H1 (cell line): ENCODE data around the gene ZFAND6. TPM values are rescaled to one million over a fixed set of nuclear protein-coding genes. Genes with fewer than 3 reads are reported as not detected.

Experiments
- CTCF ChIA-PET: fragments of 300-600 bp; sonication (Branson Sonifier 250); formaldehyde crosslinking; loops from one replicate; lab custom pipeline; 2021; ENCODE audit not compliant: partially characterized antibody; lab: Charles Lee
- POLR2A ChIA-PET: fragments of 300-600 bp; sonication (Branson Sonifier 250); formaldehyde crosslinking; loops from one replicate; lab custom pipeline; 2021; ENCODE audit warnings: inconsistent platforms; ENCODE audit not compliant: partially characterized antibody; lab: Charles Lee
- DNase-seq, 2 experiments: peaks; one replicate each; pipeline versions ENCODE4 v3.0.0 to v3.0.0-alpha.2; 2010 to 2022; ENCODE audit warnings: low spot score in 2 of 2, low read depth in 1 of 2, mixed read lengths in 1 of 2
- FAIRE-seq: peaks from 2 replicates; lab custom pipeline; 2011; peaks lifted over from hg19 to GRCh38; lab: Jason Lieb, UNC
- H2AFZ ChIP-seq: 2 replicates; pipeline ENCODE4 v1.8.1; 2012; ENCODE audit warnings: low read length, inconsistent platforms
- H2AK5ac ChIP-seq: 2 replicates; pipeline ENCODE4 v1.6.1; 2013; ENCODE audit warnings: low read depth, low read length
- H2BK120ac ChIP-seq: replicated peaks from 2 replicates; pipeline ENCODE3; 2013; ENCODE audit warnings: low read depth, low read length, inconsistent platforms
- H2BK12ac ChIP-seq: 2 replicates; pipeline ENCODE4 v1.6.1; 2013; ENCODE audit warnings: low read depth, low read length
- H2BK15ac ChIP-seq: 2 replicates; pipeline ENCODE4 v1.6.1; 2013; ENCODE audit warnings: low read length
- H2BK20ac ChIP-seq: 2 replicates; pipeline ENCODE4 v1.6.1; 2013; ENCODE audit warnings: low read length
- H2BK5ac ChIP-seq: 2 replicates; pipeline ENCODE4 v1.6.1; 2013; ENCODE audit warnings: low read depth, low read length
- H3K14ac ChIP-seq: 2 replicates; pipeline ENCODE4 v1.6.1; 2013; ENCODE audit warnings: inconsistent platforms; ENCODE audit not compliant: insufficient read length
- H3K18ac ChIP-seq: 2 replicates; pipeline ENCODE4 v1.6.1; 2013; ENCODE audit warnings: low read length; ENCODE audit errors: extremely low read depth
- H3K23ac ChIP-seq: 2 replicates; pipeline ENCODE4 v1.6.1; 2013; ENCODE audit warnings: inconsistent platforms; ENCODE audit not compliant: insufficient read length
- H3K23me2 ChIP-seq: 2 replicates; pipeline ENCODE4 v1.6.1; 2013; ENCODE audit warnings: low read depth, low read length
- H3K27ac ChIP-seq: 2 replicates; pipeline ENCODE4 v1.6.1; 2011; ENCODE audit warnings: low read depth, low read length, inconsistent platforms
- H3K27me3 ChIP-seq, 4 experiments: replicated peaks in 1 of 4; 1 replicate in 1 of 4; 2 replicates in 3 of 4; pipeline versions ENCODE4 v1.6.1 to v1.8.1; 2011 to 2013; ENCODE audit warnings: low read length in 3 of 4, mild to moderate bottlenecking in 3 of 4, inconsistent platforms in 2 of 4, mixed read lengths in 2 of 4, moderate library complexity in 1 of 4; ENCODE audit not compliant: control insufficient read depth in 3 of 4, insufficient read depth in 3 of 4; ENCODE audit errors: extremely low read depth in 1 of 4
- H3K36me3 ChIP-seq, 4 experiments: 2 replicates each; pipeline versions ENCODE4 v1.6.1 to v1.8.1; 2011 to 2013; ENCODE audit warnings: mild to moderate bottlenecking in 4 of 4, low read length in 3 of 4, moderate library complexity in 2 of 4, control low read depth in 1 of 4, inconsistent platforms in 1 of 4; ENCODE audit not compliant: insufficient read depth in 4 of 4, control insufficient read depth in 2 of 4
- H3K4ac ChIP-seq: replicated peaks from 2 replicates; pipeline ENCODE3; 2013; ENCODE audit warnings: low read length, low read depth, mixed read lengths, inconsistent platforms; ENCODE audit not compliant: insufficient read length
- H3K4me1 ChIP-seq, 4 experiments: replicated peaks in 1 of 4; 1 replicate in 1 of 4; 2 replicates in 3 of 4; pipeline versions ENCODE4 v1.6.1 to v1.8.1; 2011 to 2013; ENCODE audit warnings: low read length in 3 of 4, inconsistent platforms in 2 of 4, mixed read lengths in 1 of 4; ENCODE audit not compliant: insufficient read depth in 4 of 4, control insufficient read depth in 3 of 4
- H3K4me2 ChIP-seq, 2 experiments: 2 replicates each; pipeline versions ENCODE4 v1.6.1 to v1.8.1; 2011 to 2013; ENCODE audit warnings: low read depth in 2 of 2, low read length in 2 of 2, control low read depth in 1 of 2, inconsistent platforms in 1 of 2, mild to moderate bottlenecking in 1 of 2; ENCODE audit not compliant: insufficient read depth in 1 of 2
- H3K4me3 ChIP-seq, 4 experiments: fragments of 200-600, 300-600 bp in 1 of 4; sonication (generic), shearing (Covaris generic), sonication (Bioruptor Twin) in 1 of 4; 2 replicates each; pipeline versions ENCODE4 v1.5.1 to v1.8.1; 2011 to 2016; ENCODE audit warnings: low read length in 4 of 4, low read depth in 3 of 4, control low read depth in 2 of 4, inconsistent platforms in 2 of 4, mild to moderate bottlenecking in 2 of 4, mixed read lengths in 1 of 4, moderate library complexity in 1 of 4; ENCODE audit not compliant: insufficient read depth in 2 of 4; ENCODE audit errors: extremely low read depth in 1 of 4
- H3K56ac ChIP-seq: replicated peaks from 2 replicates; pipeline ENCODE3; 2013; ENCODE audit warnings: low read depth, mild to moderate bottlenecking, mixed read lengths, low read length, inconsistent platforms; ENCODE audit not compliant: insufficient read length
- H3K79me1 ChIP-seq: 2 replicates; pipeline ENCODE4 v1.6.1; 2013; ENCODE audit warnings: low read depth, low read length, control low read depth
- H3K79me2 ChIP-seq, 2 experiments: 2 replicates each; pipeline versions ENCODE4 v1.6.1 to v1.8.1; 2012 to 2013; ENCODE audit warnings: low read length in 2 of 2, mild to moderate bottlenecking in 2 of 2, inconsistent platforms in 1 of 2; ENCODE audit not compliant: insufficient read depth in 2 of 2, control insufficient read depth in 1 of 2
- H3K9ac ChIP-seq, 4 experiments: replicated peaks in 1 of 4; 1 replicate in 1 of 4; 2 replicates in 3 of 4; pipeline versions ENCODE4 v1.6.1 to v1.8.1; 2011 to 2013; ENCODE audit warnings: low read depth in 3 of 4, low read length in 3 of 4, control low read depth in 2 of 4, mild to moderate bottlenecking in 2 of 4, moderate library complexity in 2 of 4, inconsistent platforms in 1 of 4; ENCODE audit errors: extremely low read depth in 1 of 4
- H3K9me3 ChIP-seq, 2 experiments: 2 replicates each; pipeline versions ENCODE4 v1.6.1 to v1.8.1; 2012 to 2013; ENCODE audit warnings: mild to moderate bottlenecking in 2 of 2, moderate library complexity in 2 of 2, control low read depth in 1 of 2, inconsistent platforms in 1 of 2, low read depth in 1 of 2, low read length in 1 of 2, mixed read lengths in 1 of 2; ENCODE audit not compliant: insufficient read depth in 2 of 2
- H4K20me1 ChIP-seq, 2 experiments: replicated peaks in 1 of 2; 2 replicates each; pipeline versions ENCODE3 to v1.8.1; 2011 to 2013; ENCODE audit warnings: inconsistent platforms in 2 of 2, low read length in 2 of 2, mild to moderate bottlenecking in 1 of 2; ENCODE audit not compliant: insufficient read depth in 2 of 2, control insufficient read depth in 1 of 2
- H4K5ac ChIP-seq: 2 replicates; pipeline ENCODE4 v1.6.1; 2013; ENCODE audit warnings: low read length, low read depth, mixed read lengths, inconsistent platforms; ENCODE audit not compliant: insufficient read length
- H4K8ac ChIP-seq: 2 replicates; pipeline ENCODE4 v1.8.0; 2013; ENCODE audit warnings: mild to moderate bottlenecking, moderate library complexity, low read length, inconsistent platforms; ENCODE audit not compliant: insufficient read depth; ENCODE audit errors: extremely low read depth
- H4K91ac ChIP-seq: replicated peaks from 2 replicates; pipeline ENCODE3; 2013; ENCODE audit warnings: low read length, mixed read lengths, inconsistent platforms; ENCODE audit not compliant: insufficient read length
- EP300 ChIP-seq, 2 experiments: IDR thresholded peaks; 1 replicate in 1 of 2; 2 replicates in 1 of 2; pipeline ENCODE4 v1.6.1; 2011 to 2012; ENCODE audit warnings: low read depth in 2 of 2, low read length in 2 of 2, mild to moderate bottlenecking in 2 of 2, borderline replicate concordance in 1 of 2, inconsistent platforms in 1 of 2, moderate library complexity in 1 of 2
- KDM5A ChIP-seq: fragments of 200-600 bp; IDR thresholded peaks from 2 replicates; pipeline ENCODE4 v1.7.1; 2012; ENCODE audit warnings: mild to moderate bottlenecking, low read length, inconsistent platforms, mixed read lengths
- POLR2AphosphoS5 ChIP-seq: IDR thresholded peaks from 2 replicates; pipeline ENCODE4 v1.6.1; 2011; ENCODE audit warnings: low read depth, low read length
- SRF ChIP-seq: IDR thresholded peaks from 2 replicates; pipeline ENCODE4 v1.6.1; 2011; ENCODE audit warnings: mild to moderate bottlenecking, low read depth, low read length, moderate library complexity
- TAF1 ChIP-seq: IDR thresholded peaks from 2 replicates; pipeline ENCODE4 v1.6.1; 2011; ENCODE audit warnings: mild to moderate bottlenecking, low read depth, low read length
- USF2 ChIP-seq: IDR thresholded peaks from 2 replicates; pipeline ENCODE4 v1.6.1; 2011; ENCODE audit warnings: low read length, improper control_type of control experiment
- WGBS, 2 experiments: shearing (Covaris generic) in 1 of 2; methylation state at CpG; one replicate each; pipeline versions ENCODE4 v1.1.6 to v1.1.7; 2013 to 2015; ENCODE audit warnings: low lambda C conversion rate in 2 of 2, mixed read lengths in 2 of 2, inconsistent platforms in 1 of 2, low coverage in 1 of 2, missing lambda C conversion rate in 1 of 2; ENCODE audit not compliant: insufficient replicate concordance in 2 of 2, insufficient coverage in 1 of 2, insufficient read length in 1 of 2; ENCODE audit errors: extremely low coverage in 1 of 2, missing lambda C conversion rate in 1 of 2; 5-methylcytosine and 5-hydroxymethylcytosine counted together
- polyA plus RNA-seq, 7 experiments: library from polyadenylated mRNA; depleted of rRNA in 3 of 7; stranded (reverse) in 5 of 7; unstranded in 2 of 7; fragments of >200 nt in 5 of 7; fragments of 200-250 nt in 2 of 7; gene quantifications; 1 replicate in 5 of 7; 2 replicates in 1 of 7; 4 replicates in 1 of 7; pipeline versions ENCODE4 v1.2.1 to v1.2.3, GENCODE V29; 2011 to 2013; ENCODE audit warnings: missing spikeins in 2 of 7, mixed read lengths in 2 of 7
- total RNA-seq: library from RNA; stranded (reverse); fragmentation: NEBNext Ultra II Directional; extraction: Animal tissue kit (Norgen Biotek cat#: 25700); gene quantifications from 2 replicates; pipeline ENCODE4 v1.2.1, GENCODE V29; 2021
- TF ChIP-seq, protein P1 (sequence below): IDR thresholded peaks from 2 replicates; pipeline ENCODE4 v1.6.1; 2012; ENCODE audit warnings: low read length, inconsistent platforms
- TF ChIP-seq, protein P2 (sequence below): IDR thresholded peaks from 2 replicates; pipeline ENCODE4 v1.6.1; 2012; ENCODE audit warnings: inconsistent platforms

ZFAND6 gene
- total and polyA plus RNA-seq, 2 of the 8 experiments (the other 6 are each of a cell fraction or from before 2014, with no cell fraction given): 136 to 237 TPM

GRCh38 chr15:80161468-80162016, 102.1 kb downstream of the ZFAND6 start:
- CTCF ChIA-PET: interaction anchor here (0.7 to 1.5 kb wide), 3 partner anchors 12 to 22 kb away, joined by 3 to 7 read pairs (median 6); no protein-coding TSS in a partner anchor

More at GRCh38 chr15:80161468-80162016, 102.1 kb downstream of the ZFAND6 start:
- Histone ChIP-seq H3K27ac (no peak overlapping the region), H4K5ac (no peak overlapping the region), H3K4me3 (no peak overlapping the region), H3K23me2 (no peaks in the 10 kb centered on the region), H3K4ac (no peak overlapping the region), H3K27me3 (no peaks in the 10 kb centered on the region), H3K79me1 (no peaks in the 10 kb centered on the region), H3K4me1 (no peaks in the 10 kb centered on the region; a peak in 2 of 7 replicates), H3K23ac (no peak overlapping the region), H2BK5ac (no peak overlapping the region), H3K4me2 (no peak overlapping the region), H3K79me2 (no peaks in the 10 kb centered on the region), H3K56ac (no peak overlapping the region), H4K20me1 (no peaks in the 10 kb centered on the region), H2BK20ac (no peak overlapping the region), H3K14ac (no peak overlapping the region), H2AFZ (no peak overlapping the region), H2BK12ac (no peak overlapping the region), H3K36me3 (peaks cover 2 to 11% (median 4%) of the 10 kb centered on the region in 4 experiments; a peak in 4 of 8 replicates), H3K18ac (no peak overlapping the region), H4K91ac (no peak overlapping the region), H3K9me3 (no peaks in the 10 kb centered on the region), H3K9ac (no peak overlapping the region), H2BK15ac (no peak overlapping the region), H2BK120ac (no peak overlapping the region), H4K8ac (no peak overlapping the region), H2AK5ac (no peak overlapping the region)
- WGBS, 2 experiments: 85% methylated on average over 6 of the region's 6 CpGs; no CpG with 5 or more reads in 1 of the 2 experiments
- TF ChIP-seq TAF1 (no peak), USF2 (no peak), KDM5A (no peak), EP300 (IDR thresholded peaks at IDR 0.05; ENCODE audit: borderline replicate concordance in 1 of 2, low read depth in 2 of 2, low read length in 2 of 2) (no peak), SRF (no peak), POLR2AphosphoS5 (no peak)
- TF ChIP-seq, protein P1, sequence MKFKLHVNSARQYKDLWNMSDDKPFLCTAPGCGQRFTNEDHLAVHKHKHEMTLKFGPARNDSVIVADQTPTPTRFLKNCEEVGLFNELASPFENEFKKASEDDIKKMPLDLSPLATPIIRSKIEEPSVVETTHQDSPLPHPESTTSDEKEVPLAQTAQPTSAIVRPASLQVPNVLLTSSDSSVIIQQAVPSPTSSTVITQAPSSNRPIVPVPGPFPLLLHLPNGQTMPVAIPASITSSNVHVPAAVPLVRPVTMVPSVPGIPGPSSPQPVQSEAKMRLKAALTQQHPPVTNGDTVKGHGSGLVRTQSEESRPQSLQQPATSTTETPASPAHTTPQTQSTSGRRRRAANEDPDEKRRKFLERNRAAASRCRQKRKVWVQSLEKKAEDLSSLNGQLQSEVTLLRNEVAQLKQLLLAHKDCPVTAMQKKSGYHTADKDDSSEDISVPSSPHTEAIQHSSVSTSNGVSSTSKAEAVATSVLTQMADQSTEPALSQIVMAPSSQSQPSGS: no peak
- TF ChIP-seq, protein P2, sequence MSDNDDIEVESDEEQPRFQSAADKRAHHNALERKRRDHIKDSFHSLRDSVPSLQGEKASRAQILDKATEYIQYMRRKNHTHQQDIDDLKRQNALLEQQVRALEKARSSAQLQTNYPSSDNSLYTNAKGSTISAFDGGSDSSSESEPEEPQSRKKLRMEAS: no peak
- POLR2A ChIA-PET: interaction anchor here (1.5 kb wide), 1 partner anchor 102 kb away, joined by 6 read pairs; the partner anchor contains the start of gene ZFAND6
- DNase-seq (no peak), FAIRE-seq (no peak)
